MM.1S (cell line): ENCODE measurements around the gene EHBP1L1.

ENCODE experiments used
- DNase-seq: peaks from one replicate; pipeline ENCODE4 v3.0.0-alpha.2; 2015
- H2AFZ ChIP-seq: fragments of 300-600 bp; sonication (generic); 2 replicates; pipeline ENCODE4 v1.6.0; 2016; ENCODE audit warnings: antibody characterized with exemption, low read length
- H3F3A ChIP-seq: fragments of 300-600 bp; sonication (generic); 2 replicates; pipeline ENCODE4 v1.6.1; 2016; ENCODE audit warnings: mild to moderate bottlenecking, antibody characterized with exemption, low read length, moderate library complexity, mixed read lengths; ENCODE audit not compliant: insufficient read depth
- H3K27ac ChIP-seq: fragments of 300-600 bp; sonication (generic); 2 replicates; pipeline ENCODE4 v1.5.1; 2016; ENCODE audit warnings: mild to moderate bottlenecking, low read length
- H3K27me3 ChIP-seq: fragments of 300-600 bp; sonication (generic); replicated peaks from 2 replicates; pipeline ENCODE4 v1.6.0; 2016; ENCODE audit warnings: low read length; ENCODE audit not compliant: insufficient read depth
- H3K36me3 ChIP-seq: fragments of 300-600 bp; sonication (generic); replicated peaks from 2 replicates; pipeline ENCODE4 v1.6.1; 2016; ENCODE audit warnings: mild to moderate bottlenecking, low read length, mixed read lengths; ENCODE audit not compliant: insufficient read depth
- H3K4me1 ChIP-seq: fragments of 300-600 bp; sonication (generic); 2 replicates; pipeline ENCODE4 v1.6.1; 2016; ENCODE audit warnings: low read length, mixed read lengths
- H3K4me2 ChIP-seq: fragments of 300-600 bp; sonication (generic); 2 replicates; pipeline ENCODE4 v1.6.0; 2016; ENCODE audit warnings: low read depth, low read length
- H3K4me3 ChIP-seq: fragments of 300-600 bp; sonication (generic); 2 replicates; pipeline ENCODE4 v1.5.1; 2016; ENCODE audit warnings: low read length, mixed read lengths
- H3K79me2 ChIP-seq: fragments of 300-600 bp; sonication (generic); 2 replicates; pipeline ENCODE4 v1.6.1; 2016; ENCODE audit warnings: mixed run types, low read length, mixed read lengths
- H3K9ac ChIP-seq: fragments of 300-600 bp; sonication (generic); 2 replicates; pipeline ENCODE4 v1.6.1; 2016; ENCODE audit warnings: low read length, mixed read lengths
- H3K9me2 ChIP-seq: fragments of 300-600 bp; sonication (generic); replicated peaks from 2 replicates; pipeline ENCODE4 v1.6.1; 2016; ENCODE audit warnings: mild to moderate bottlenecking, low read length, mixed read lengths; ENCODE audit not compliant: insufficient read depth
- H3K9me3 ChIP-seq: fragments of 300-600 bp; sonication (generic); replicated peaks from 2 replicates; pipeline ENCODE4 v1.6.1; 2016; ENCODE audit warnings: mild to moderate bottlenecking, low read length, mixed read lengths; ENCODE audit not compliant: insufficient read depth
- H4K20me1 ChIP-seq: fragments of 300-600 bp; sonication (generic); 2 replicates; pipeline ENCODE4 v1.6.1; 2016; ENCODE audit warnings: mild to moderate bottlenecking, low read length, moderate library complexity, mixed read lengths; ENCODE audit not compliant: insufficient read depth
- EZH2 ChIP-seq: fragments of 300-600 bp; sonication (generic); optimal IDR thresholded peaks from 2 replicates; pipeline ENCODE3; 2017; ENCODE audit warnings: low read depth, mild to moderate bottlenecking, antibody characterized with exemption, low read length, mixed read lengths
- EZH2phosphoT487 ChIP-seq: fragments of 300-600 bp; sonication (generic); IDR thresholded peaks from 2 replicates; pipeline ENCODE4 v1.6.1; 2018; ENCODE audit warnings: antibody characterized with exemption, low read length
- TF ChIP-seq, protein P1 (sequence below): fragments of 300-600 bp; sonication (generic); IDR thresholded peaks from 2 replicates; pipeline ENCODE4 v1.5.1; 2016; ENCODE audit warnings: antibody characterized with exemption, low read length, mixed read lengths

The EHBP1L1 gene

DNA sequence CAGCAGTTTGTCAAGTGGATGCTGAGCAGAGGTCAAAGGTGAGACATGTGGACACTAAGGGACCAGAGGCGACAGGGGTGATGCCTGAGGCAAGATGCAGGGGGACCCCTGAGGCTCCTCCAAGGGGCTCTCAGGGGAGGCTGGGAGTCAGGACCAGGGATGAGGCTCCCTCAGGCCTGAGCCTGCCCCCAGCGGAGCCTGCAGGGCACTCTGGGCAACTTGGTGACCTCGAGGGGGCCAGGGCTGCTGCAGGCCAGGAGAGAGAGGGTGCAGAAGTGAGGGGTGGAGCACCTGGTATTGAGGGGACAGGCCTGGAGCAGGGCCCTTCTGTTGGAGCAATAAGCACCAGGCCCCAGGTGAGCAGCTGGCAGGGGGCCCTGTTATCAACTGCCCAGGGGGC lies 6.1 kb downstream of the EHBP1L1 start:
- DNase-seq, result no peak

DNA sequence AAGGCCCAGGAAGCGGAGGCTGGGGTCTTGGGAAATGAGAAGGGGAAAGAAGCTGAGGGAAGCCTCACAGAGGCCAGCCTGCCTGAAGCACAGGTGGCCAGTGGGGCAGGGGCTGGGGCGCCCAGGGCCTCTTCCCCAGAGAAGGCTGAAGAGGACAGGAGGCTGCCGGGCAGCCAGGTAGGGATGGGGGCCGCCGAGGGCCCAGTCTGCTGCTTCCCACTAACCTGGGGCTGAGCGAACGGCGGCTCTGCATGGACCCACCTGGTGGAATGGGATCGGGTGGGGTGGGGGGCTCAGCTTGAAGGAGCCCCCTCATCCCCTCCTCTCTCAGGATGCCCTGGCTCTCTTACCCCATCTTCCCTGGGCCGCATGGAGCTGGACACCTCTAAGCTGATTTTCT lies 7.7 kb downstream of the EHBP1L1 start:
- peaks cover 28% of the 10 kb centered on the region for H3K4me1 ChIP-seq
- no peak overlapping the region for H3K27ac ChIP-seq
- H3F3A ChIP-seq, result peaks cover 29% of the 10 kb centered on the region
- H3K9me3 ChIP-seq, result no peaks in the 10 kb centered on the region
- no peak overlapping the region for H2AFZ ChIP-seq
- TF ChIP-seq EZH2, result no peak
- no peak for TF ChIP-seq EZH2phosphoT487
- TF ChIP-seq, protein P1, sequence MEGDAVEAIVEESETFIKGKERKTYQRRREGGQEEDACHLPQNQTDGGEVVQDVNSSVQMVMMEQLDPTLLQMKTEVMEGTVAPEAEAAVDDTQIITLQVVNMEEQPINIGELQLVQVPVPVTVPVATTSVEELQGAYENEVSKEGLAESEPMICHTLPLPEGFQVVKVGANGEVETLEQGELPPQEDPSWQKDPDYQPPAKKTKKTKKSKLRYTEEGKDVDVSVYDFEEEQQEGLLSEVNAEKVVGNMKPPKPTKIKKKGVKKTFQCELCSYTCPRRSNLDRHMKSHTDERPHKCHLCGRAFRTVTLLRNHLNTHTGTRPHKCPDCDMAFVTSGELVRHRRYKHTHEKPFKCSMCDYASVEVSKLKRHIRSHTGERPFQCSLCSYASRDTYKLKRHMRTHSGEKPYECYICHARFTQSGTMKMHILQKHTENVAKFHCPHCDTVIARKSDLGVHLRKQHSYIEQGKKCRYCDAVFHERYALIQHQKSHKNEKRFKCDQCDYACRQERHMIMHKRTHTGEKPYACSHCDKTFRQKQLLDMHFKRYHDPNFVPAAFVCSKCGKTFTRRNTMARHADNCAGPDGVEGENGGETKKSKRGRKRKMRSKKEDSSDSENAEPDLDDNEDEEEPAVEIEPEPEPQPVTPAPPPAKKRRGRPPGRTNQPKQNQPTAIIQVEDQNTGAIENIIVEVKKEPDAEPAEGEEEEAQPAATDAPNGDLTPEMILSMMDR, result no peak
- no peak overlapping the region for H3K4me2 ChIP-seq
- H3K27me3 ChIP-seq, result no peaks in the 10 kb centered on the region
- H3K36me3 ChIP-seq, result no peaks in the 10 kb centered on the region
- no peak overlapping the region for H3K9ac ChIP-seq
- H4K20me1 ChIP-seq, result no peaks in the 10 kb centered on the region
- no peak for DNase-seq
- peaks cover 31% of the 10 kb centered on the region for H3K79me2 ChIP-seq
- H3K4me3 ChIP-seq, result no peak overlapping the region
- no peaks in the 10 kb centered on the region for H3K9me2 ChIP-seq

More for the DNA sequence above, 6.1 kb downstream of the EHBP1L1 start:
- Histone ChIP-seq H3K4me1 (peaks cover 20% of the 10 kb centered on the region), H3F3A (peaks cover 14% of the 10 kb centered on the region), H3K9ac (no peak overlapping the region), H3K36me3 (no peaks in the 10 kb centered on the region), H3K4me3 (no peak overlapping the region), H4K20me1 (no peaks in the 10 kb centered on the region), H3K4me2 (no peak overlapping the region), H3K27me3 (no peaks in the 10 kb centered on the region), H3K9me3 (no peaks in the 10 kb centered on the region), H3K27ac (no peak overlapping the region), H3K79me2 (peaks cover 44% of the 10 kb centered on the region), H3K9me2 (no peaks in the 10 kb centered on the region), H2AFZ (no peak overlapping the region)
- TF ChIP-seq EZH2, result no peak
- TF ChIP-seq, protein P1, result no peak
- TF ChIP-seq EZH2phosphoT487, result no peak

DNA sequence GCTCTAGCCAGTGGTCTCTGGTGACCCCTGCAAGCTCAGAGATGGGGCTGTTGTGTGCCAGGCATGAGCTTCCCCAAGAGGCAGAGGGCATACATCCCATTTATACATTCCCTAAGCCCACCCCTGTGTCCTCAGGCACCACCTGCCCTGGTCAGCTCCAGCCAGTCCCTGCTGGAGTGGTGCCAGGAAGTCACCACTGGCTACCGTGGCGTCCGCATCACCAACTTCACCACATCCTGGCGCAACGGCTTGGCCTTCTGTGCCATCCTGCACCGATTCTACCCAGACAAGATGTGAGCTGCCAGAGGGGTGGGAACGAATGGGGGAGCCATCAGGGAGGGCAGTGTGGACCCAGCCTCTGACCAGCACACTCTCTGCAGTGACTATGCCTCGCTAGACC lies 8.3 kb downstream of the EHBP1L1 start:
- H3K9ac ChIP-seq, result no peak overlapping the region
- DNase-seq, result no peak

More for the DNA sequence above, 8.3 kb downstream of the EHBP1L1 start:
- Histone ChIP-seq H3K79me2 (peaks cover 30% of the 10 kb centered on the region), H3K4me1 (peaks cover 33% of the 10 kb centered on the region), H2AFZ (no peak overlapping the region), H3K27ac (no peak overlapping the region), H3F3A (peaks cover 32% of the 10 kb centered on the region), H3K4me3 (no peak overlapping the region), H3K4me2 (no peak overlapping the region), H3K27me3 (no peaks in the 10 kb centered on the region), H3K9me2 (no peaks in the 10 kb centered on the region), H3K36me3 (no peaks in the 10 kb centered on the region), H4K20me1 (no peaks in the 10 kb centered on the region), H3K9me3 (no peaks in the 10 kb centered on the region)
- TF ChIP-seq EZH2phosphoT487 (no peak), EZH2 (no peak)
- TF ChIP-seq, protein P1, result no peak
